ENCODE results near the gene DBR1.

DBR1 gene

GRCh38 chr3:138205527-138205926, 30.8 kb upstream of the DBR1 start (continued):
- TF ChIP-seq ZNF19 (tag by site-specific recombination; IDR thresholded peaks at IDR 0.05; ENCODE audit: low read depth) = no peak
- TF ChIP-seq SP7 (tag by site-specific recombination; IDR thresholded peaks at IDR 0.05) = peak; percentile 62
- TF ChIP-seq ZNF16 (tag by site-specific recombination; IDR thresholded peaks at IDR 0.05; ENCODE audit: low read depth) = no peak
- no peak for TF ChIP-seq ZNF473 (tag by site-specific recombination; IDR thresholded peaks at IDR 0.05)
- TF ChIP-seq, protein P1, sequence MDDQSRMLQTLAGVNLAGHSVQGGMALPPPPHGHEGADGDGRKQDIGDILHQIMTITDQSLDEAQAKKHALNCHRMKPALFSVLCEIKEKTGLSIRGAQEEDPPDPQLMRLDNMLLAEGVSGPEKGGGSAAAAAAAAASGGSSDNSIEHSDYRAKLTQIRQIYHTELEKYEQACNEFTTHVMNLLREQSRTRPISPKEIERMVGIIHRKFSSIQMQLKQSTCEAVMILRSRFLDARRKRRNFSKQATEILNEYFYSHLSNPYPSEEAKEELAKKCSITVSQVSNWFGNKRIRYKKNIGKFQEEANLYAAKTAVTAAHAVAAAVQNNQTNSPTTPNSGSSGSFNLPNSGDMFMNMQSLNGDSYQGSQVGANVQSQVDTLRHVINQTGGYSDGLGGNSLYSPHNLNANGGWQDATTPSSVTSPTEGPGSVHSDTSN (CRISPR knock-in tag; IDR thresholded peaks at IDR 0.05) = no peak
- no peak for TF ChIP-seq ZNF544 (tag by site-specific recombination; IDR thresholded peaks at IDR 0.05)
- TF ChIP-seq ZBTB21 (tag by site-specific recombination; IDR thresholded peaks at IDR 0.05) = no peak
- no peak for TF ChIP-seq HOXA7 (CRISPR knock-in tag; IDR thresholded peaks at IDR 0.05; ENCODE audit: borderline replicate concordance)
- TF ChIP-seq, protein P2, sequence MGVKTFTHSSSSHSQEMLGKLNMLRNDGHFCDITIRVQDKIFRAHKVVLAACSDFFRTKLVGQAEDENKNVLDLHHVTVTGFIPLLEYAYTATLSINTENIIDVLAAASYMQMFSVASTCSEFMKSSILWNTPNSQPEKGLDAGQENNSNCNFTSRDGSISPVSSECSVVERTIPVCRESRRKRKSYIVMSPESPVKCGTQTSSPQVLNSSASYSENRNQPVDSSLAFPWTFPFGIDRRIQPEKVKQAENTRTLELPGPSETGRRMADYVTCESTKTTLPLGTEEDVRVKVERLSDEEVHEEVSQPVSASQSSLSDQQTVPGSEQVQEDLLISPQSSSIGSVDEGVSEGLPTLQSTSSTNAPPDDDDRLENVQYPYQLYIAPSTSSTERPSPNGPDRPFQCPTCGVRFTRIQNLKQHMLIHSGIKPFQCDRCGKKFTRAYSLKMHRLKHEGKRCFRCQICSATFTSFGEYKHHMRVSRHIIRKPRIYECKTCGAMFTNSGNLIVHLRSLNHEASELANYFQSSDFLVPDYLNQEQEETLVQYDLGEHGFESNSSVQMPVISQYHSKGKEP (tag by site-specific recombination; IDR thresholded peaks at IDR 0.05) = no peak
- no peak for TF ChIP-seq ZNF426 (tag by site-specific recombination; IDR thresholded peaks at IDR 0.05)
- TF ChIP-seq TRIM28 (IDR thresholded peaks at IDR 0.05; ENCODE audit: borderline replicate concordance, low read length) = peak; percentile 65; the same call in 1 of the 2 replicates
- TF ChIP-seq ZNF629 (tag by site-specific recombination; IDR thresholded peaks at IDR 0.05) = no peak
- peak; percentile 10; the same call in 1 of the 2 replicates for TF ChIP-seq ZBTB20 (tag by site-specific recombination; IDR thresholded peaks at IDR 0.05)
- TF ChIP-seq MEIS1 (CRISPR knock-in tag; IDR thresholded peaks at IDR 0.05; ENCODE audit: borderline replicate concordance) = no peak
- no peak for TF ChIP-seq ZSCAN23 (tag by site-specific recombination; IDR thresholded peaks at IDR 0.05)
- no peak for TF ChIP-seq MZF1 (tag by site-specific recombination; IDR thresholded peaks at IDR 0.05; ENCODE audit: borderline replicate concordance)
- no peak for TF ChIP-seq ZNF394 (tag by site-specific recombination; IDR thresholded peaks at IDR 0.05; ENCODE audit: borderline replicate concordance)
- no peak for TF ChIP-seq ZNF654 (tag by site-specific recombination; IDR thresholded peaks at IDR 0.05; ENCODE audit: low read depth)
- no peak for TF ChIP-seq ZNF37A (tag by site-specific recombination; IDR thresholded peaks at IDR 0.05)
- no peak for TF ChIP-seq ZBTB17 (tag by site-specific recombination; IDR thresholded peaks at IDR 0.05)
- no peak for TF ChIP-seq OSR2 (tag by site-specific recombination; IDR thresholded peaks at IDR 0.05)
- no peak for TF ChIP-seq ZNF433 (tag by site-specific recombination; IDR thresholded peaks at IDR 0.05; ENCODE audit: low read depth)
- TF ChIP-seq, protein P3, sequence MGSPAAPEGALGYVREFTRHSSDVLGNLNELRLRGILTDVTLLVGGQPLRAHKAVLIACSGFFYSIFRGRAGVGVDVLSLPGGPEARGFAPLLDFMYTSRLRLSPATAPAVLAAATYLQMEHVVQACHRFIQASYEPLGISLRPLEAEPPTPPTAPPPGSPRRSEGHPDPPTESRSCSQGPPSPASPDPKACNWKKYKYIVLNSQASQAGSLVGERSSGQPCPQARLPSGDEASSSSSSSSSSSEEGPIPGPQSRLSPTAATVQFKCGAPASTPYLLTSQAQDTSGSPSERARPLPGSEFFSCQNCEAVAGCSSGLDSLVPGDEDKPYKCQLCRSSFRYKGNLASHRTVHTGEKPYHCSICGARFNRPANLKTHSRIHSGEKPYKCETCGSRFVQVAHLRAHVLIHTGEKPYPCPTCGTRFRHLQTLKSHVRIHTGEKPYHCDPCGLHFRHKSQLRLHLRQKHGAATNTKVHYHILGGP (tag by site-specific recombination; IDR thresholded peaks at IDR 0.05) = no peak
- no peak for TF ChIP-seq REPIN1 (tag by site-specific recombination; IDR thresholded peaks at IDR 0.05; ENCODE audit: low read depth)
- peak; percentile 95 for TF ChIP-seq WT1 (tag by site-specific recombination; IDR thresholded peaks at IDR 0.05)
- TF ChIP-seq ZFHX2 (tag by site-specific recombination; conservative IDR thresholded peaks at IDR 0.05) = no peak
- TF ChIP-seq ZNF843 (tag by site-specific recombination; IDR thresholded peaks at IDR 0.05) = peak; percentile 82
- TF ChIP-seq, protein P4, sequence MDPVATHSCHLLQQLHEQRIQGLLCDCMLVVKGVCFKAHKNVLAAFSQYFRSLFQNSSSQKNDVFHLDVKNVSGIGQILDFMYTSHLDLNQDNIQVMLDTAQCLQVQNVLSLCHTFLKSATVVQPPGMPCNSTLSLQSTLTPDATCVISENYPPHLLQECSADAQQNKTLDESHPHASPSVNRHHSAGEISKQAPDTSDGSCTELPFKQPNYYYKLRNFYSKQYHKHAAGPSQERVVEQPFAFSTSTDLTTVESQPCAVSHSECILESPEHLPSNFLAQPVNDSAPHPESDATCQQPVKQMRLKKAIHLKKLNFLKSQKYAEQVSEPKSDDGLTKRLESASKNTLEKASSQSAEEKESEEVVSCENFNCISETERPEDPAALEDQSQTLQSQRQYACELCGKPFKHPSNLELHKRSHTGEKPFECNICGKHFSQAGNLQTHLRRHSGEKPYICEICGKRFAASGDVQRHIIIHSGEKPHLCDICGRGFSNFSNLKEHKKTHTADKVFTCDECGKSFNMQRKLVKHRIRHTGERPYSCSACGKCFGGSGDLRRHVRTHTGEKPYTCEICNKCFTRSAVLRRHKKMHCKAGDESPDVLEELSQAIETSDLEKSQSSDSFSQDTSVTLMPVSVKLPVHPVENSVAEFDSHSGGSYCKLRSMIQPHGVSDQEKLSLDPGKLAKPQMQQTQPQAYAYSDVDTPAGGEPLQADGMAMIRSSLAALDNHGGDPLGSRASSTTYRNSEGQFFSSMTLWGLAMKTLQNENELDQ (tag by site-specific recombination; IDR thresholded peaks at IDR 0.05; ENCODE audit: low read depth) = no peak
- TF ChIP-seq ZEB2 (tag by site-specific recombination; IDR thresholded peaks at IDR 0.05) = 0 out of 2 replicates have a peak, but pooled peaks have one; percentile 43
- TF ChIP-seq ZNF48 (tag by site-specific recombination; IDR thresholded peaks at IDR 0.05) = no peak
- no peak for TF ChIP-seq ZNF645 (tag by site-specific recombination; IDR thresholded peaks at IDR 0.05)
- 0 out of 2 replicates have a peak, but pooled peaks have one; percentile 14 for TF ChIP-seq KLF8 (tag by site-specific recombination; IDR thresholded peaks at IDR 0.05)
- 0 out of 2 replicates have a peak, but pooled peaks have one; percentile 23 for TF ChIP-seq ZNF366 (tag by site-specific recombination; conservative IDR thresholded peaks at IDR 0.05)
- TF ChIP-seq ZNF449 (tag by site-specific recombination; IDR thresholded peaks at IDR 0.05) = no peak

Data from HEK293 (cell line).